CD4-positive, alpha-beta T cell treated with Interleukin-10 for 1 hour (primary cell): Measurements from ENCODE around the gene GCN1.

Experiments used
- DNase-seq: peaks from one replicate; pipeline ENCODE4 v3.0.0-alpha.2; 2020

GCN1 gene

GRCh38 chr12:120172053-120172452, 22.5 kb downstream of the GCN1 start:
- no peak for DNase-seq

- no peak for DNase-seq
Measured at GRCh38 chr12:120170631-120171030, 23.9 kb downstream of the GCN1 start.

GRCh38 chr12:120169946-120170345, 24.6 kb downstream of the GCN1 start:
- no peak for DNase-seq

GRCh38 chr12:120168337-120168736, 26.2 kb downstream of the GCN1 start:
- no peak for DNase-seq

GRCh38 chr12:120167529-120168095, 26.9 kb downstream of the GCN1 start:
- DNase-seq, result no peak

GRCh38 chr12:120164293-120164692, 30.2 kb downstream of the GCN1 start:
- no peak for DNase-seq

- DNase-seq, result no peak
Measured at GRCh38 chr12:120162763-120163162, 31.8 kb downstream of the GCN1 start.

- DNase-seq, result no peak
Measured at GRCh38 chr12:120161852-120162251, 32.7 kb downstream of the GCN1 start.

GRCh38 chr12:120159509-120160237, 34.8 kb downstream of the GCN1 start:
- DNase-seq, result no peak

GRCh38 chr12:120158351-120158750, 36.2 kb downstream of the GCN1 start:
- DNase-seq, result no peak

GRCh38 chr12:120157678-120158077, 36.8 kb downstream of the GCN1 start:
- no peak for DNase-seq

- no peak for DNase-seq
Measured at GRCh38 chr12:120156315-120157259, 37.9 kb downstream of the GCN1 start.

GRCh38 chr12:120155072-120155471, 39.4 kb downstream of the GCN1 start:
- DNase-seq, result no peak

- DNase-seq, result no peak
Measured at GRCh38 chr12:120150919-120151525, 43.5 kb downstream of the GCN1 start.

- DNase-seq, result no peak
Measured at GRCh38 chr12:120148011-120148410, 46.5 kb downstream of the GCN1 start.

- DNase-seq, result no peak
Measured at GRCh38 chr12:120145164-120145563, 49.4 kb downstream of the GCN1 start.

GRCh38 chr12:120144215-120144614, 50.3 kb downstream of the GCN1 start:
- no peak for DNase-seq

GRCh38 chr12:120142231-120142877, 52.2 kb downstream of the GCN1 start:
- DNase-seq, result no peak

GRCh38 chr12:120141336-120141735, 53.2 kb downstream of the GCN1 start:
- DNase-seq, result no peak

- no peak for DNase-seq
Measured at GRCh38 chr12:120140603-120141002, 53.9 kb downstream of the GCN1 start.

- no peak for DNase-seq
Measured at GRCh38 chr12:120139958-120140357, 54.6 kb downstream of the GCN1 start.

- DNase-seq, result no peak
Measured at GRCh38 chr12:120138366-120138765, 56.1 kb downstream of the GCN1 start.

GRCh38 chr12:120137833-120138232, 56.7 kb downstream of the GCN1 start:
- no peak for DNase-seq
